ENCODE measurements around the gene CABP4. TPM values are rescaled to one million over a fixed set of nuclear protein-coding genes. Genes with fewer than 3 reads are reported as not detected.

The CABP4 gene
- total and polyA plus RNA-seq, 5 experiments from 2014 or later = 0.58 to 3.7 (median 0.96) TPM

DNA sequence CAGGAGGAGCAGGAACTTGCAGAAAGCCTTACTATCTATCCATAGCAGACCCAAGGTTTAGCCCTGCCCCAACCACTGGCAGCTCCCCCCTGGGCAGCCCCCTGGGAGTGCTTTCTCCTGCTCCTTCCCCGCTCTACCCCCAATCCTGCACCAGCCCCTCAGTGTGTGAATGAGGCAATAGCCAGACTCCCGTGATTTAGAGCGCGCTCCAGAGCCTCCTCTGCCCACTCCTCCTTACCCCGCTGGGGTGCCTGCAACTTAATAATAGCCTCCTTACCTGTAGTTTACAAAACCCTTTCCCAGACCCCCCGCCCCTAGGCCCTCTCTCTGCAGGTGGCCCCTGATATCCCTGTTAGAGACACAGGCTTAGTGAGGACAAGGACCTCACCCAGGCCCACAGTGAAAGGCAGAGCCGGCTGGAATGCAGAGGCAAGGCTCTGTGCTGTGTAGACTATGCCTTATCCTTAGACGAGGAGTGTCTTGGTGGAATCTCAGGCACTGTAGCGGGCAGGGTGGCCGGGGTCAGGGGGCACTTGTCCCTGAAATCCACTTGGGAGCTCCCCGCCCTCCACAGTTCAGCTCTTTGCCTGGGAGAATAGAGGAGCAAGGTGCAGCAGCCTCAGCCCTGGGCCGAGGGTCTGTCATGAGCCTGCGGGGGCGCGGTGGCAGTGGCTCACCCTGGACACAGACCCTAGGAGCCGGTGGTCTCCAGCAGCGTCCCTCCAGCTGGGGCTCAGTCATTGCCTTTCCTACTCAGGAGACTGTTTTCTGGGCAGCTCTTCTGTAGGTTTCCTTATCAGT, 44.0 kb upstream of the CABP4 start:
- Mint-ChIP-seq H3K4me3 (peak overlapping the region; percentile 25 to 98 (median 76)), H3K9me3 (no peaks in the 10 kb centered on the region), H3K27me3 (no peaks in the 10 kb centered on the region), H3K36me3 (peaks cover 4 to 20% (median 10%) of the 10 kb centered on the region in 3 donors), H3K4me1 (peaks cover 45 to 92% (median 86%) of the 10 kb centered on the region in 4 donors), H3K27ac (peak overlapping the region; percentile 79 to 98 (median 90))
- POLR2A ChIA-PET = interaction anchor here (0.9 to 31.8 kb wide), 17 partner anchors 9 to 140 kb away, joined by 3 to 2390 read pairs (median 9); partner anchors contain the start of genes AIP, CORO1B, PITPNM1 and POLD4
- DNase-seq (no peak), ATAC-seq (no peak)

DNA sequence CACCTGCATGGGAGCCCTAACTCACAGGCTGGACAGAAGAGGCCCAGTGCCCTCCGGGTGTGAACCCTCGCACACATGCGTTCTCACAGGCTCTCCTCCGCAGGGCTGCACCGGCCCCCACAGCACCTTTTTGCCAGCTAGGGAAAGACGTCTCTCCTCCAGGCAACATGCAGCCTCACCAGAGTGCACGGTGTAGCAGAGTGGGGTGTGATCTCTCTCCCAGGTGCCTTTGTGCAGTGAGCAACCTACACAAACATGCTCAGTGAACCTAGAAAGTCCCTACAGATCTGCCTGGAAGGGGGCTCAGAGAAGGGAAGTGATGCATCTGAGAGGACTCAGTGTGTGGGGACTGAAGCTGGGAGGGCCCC, 43.4 kb upstream of the CABP4 start:
- H3K36me3 Mint-ChIP-seq = peaks cover 4 to 14% (median 10%) of the 10 kb centered on the region in 3 donors
- POLR2A ChIA-PET = interaction anchor here (0.9 to 31.8 kb wide), 20 partner anchors 9 to 141 kb away, joined by 3 to 2390 read pairs (median 6); partner anchors contain the start of genes AIP, CDK2AP2, CORO1B and PITPNM1
- peak overlapping the region in 9 of 10 donors; percentile 25 to 98 (median 85) for H3K4me3 Mint-ChIP-seq
- H3K27ac Mint-ChIP-seq = peak overlapping the region in 9 of 10 donors; percentile 61 to 98 (median 89)
- H3K9me3 Mint-ChIP-seq = no peaks in the 10 kb centered on the region
- no peak for DNase-seq
- no peak for ATAC-seq
- H3K4me1 Mint-ChIP-seq = peaks cover 48 to 92% (median 86%) of the 10 kb centered on the region in 4 donors
- no peaks in the 10 kb centered on the region for H3K27me3 Mint-ChIP-seq

DNA sequence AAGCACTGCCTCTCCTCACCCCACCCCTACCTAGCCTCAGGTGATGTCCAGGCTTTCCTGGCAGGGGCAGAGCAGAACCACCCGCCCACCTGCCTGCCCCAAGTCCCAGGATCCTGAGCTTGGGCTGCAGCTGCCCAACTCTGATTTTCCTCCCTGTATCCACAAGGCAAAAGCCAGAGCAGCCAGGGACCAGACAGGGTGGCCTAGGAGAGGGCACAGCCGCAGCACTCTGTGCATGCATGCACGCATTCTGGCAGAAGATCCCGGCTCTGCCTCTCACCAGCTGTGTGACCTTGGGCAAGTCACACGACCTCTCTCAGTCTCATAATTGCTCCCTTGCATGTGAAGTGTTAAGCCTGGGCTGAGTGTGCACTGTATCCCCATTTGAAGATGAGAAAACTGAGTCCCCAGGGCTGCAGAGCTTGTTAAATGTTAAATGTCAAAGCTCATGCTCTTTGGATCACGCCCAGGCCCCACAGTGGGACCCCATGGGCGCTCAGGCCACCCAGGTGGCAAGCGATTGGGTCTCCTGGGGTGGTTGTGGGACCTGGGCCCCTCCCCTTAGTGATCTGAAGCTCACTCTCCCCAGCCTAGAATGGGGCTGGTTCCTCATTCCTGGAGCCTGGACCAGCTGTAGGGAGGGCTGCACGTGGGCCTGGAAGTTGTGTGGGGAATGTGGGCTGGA, 42.5 kb upstream of the CABP4 start:
- H3K27ac Mint-ChIP-seq = peak overlapping the region in 9 of 10 donors; percentile 75 to 98 (median 89)
- peaks cover 0 to 6% (median 2%) of the 10 kb centered on the region in 3 donors for H3K36me3 Mint-ChIP-seq
- H3K9me3 Mint-ChIP-seq = no peaks in the 10 kb centered on the region
- ATAC-seq (no peak), DNase-seq (no peak)
- H3K4me1 Mint-ChIP-seq = peaks cover 43 to 91% (median 85%) of the 10 kb centered on the region in 4 donors
- peak overlapping the region in 7 of 10 donors; percentile 48 to 98 (median 89) for H3K4me3 Mint-ChIP-seq
- no peaks in the 10 kb centered on the region for H3K27me3 Mint-ChIP-seq
- POLR2A ChIA-PET = interaction anchor here (0.6 to 31.8 kb wide), 20 partner anchors 8 to 141 kb away, joined by 3 to 2390 read pairs (median 8); partner anchors contain the start of genes AIP, CDK2AP2, CORO1B and POLD4

DNA sequence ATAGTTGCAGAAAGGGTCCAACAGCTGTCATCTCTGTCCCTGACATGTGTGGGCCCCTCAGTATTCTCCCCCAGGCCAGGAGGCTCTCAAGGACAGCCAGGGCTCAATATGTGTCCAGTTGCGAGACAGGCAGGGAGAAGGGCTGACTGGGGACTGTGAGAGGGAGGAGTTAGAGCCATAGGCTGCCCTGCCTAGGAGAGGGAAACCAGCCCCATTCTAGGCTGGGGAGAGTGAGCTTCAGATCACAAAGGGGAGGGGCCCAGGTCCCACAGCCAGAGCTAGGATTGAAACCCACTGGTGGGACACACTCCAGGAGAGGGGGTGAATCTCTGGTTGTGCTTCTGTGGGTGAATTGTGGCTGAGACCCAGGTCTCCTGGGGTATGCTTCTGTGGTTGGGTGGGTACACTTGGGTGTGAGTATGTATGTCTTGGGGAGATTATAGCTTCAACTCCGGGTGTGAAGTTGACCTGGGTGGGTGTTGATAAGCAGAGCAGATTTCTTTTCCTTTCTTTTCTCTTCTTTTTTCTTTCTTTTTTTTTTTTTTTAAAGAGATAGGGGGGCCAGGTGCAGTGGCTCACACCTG, 41.8 kb upstream of the CABP4 start:
- DNase-seq = peak in 1 of 10 donors; percentile 29
- H3K9me3 Mint-ChIP-seq = no peaks in the 10 kb centered on the region
- POLR2A ChIA-PET = interaction anchor here (0.6 to 31.8 kb wide), 21 partner anchors 7 to 141 kb away, joined by 3 to 2390 read pairs (median 7); partner anchors contain the start of genes AIP, CDK2AP2, CORO1B and PITPNM1
- ATAC-seq = no peak
- peaks cover 41 to 91% (median 85%) of the 10 kb centered on the region in 4 donors for H3K4me1 Mint-ChIP-seq
- H3K27me3 Mint-ChIP-seq = no peaks in the 10 kb centered on the region
- peak overlapping the region; percentile 76 to 95 (median 88) for H3K27ac Mint-ChIP-seq
- H3K36me3 Mint-ChIP-seq = peaks cover 0 to 6% (median 0%) of the 10 kb centered on the region in 3 donors
- H3K4me3 Mint-ChIP-seq = peak overlapping the region; percentile 32 to 96 (median 62)

DNA sequence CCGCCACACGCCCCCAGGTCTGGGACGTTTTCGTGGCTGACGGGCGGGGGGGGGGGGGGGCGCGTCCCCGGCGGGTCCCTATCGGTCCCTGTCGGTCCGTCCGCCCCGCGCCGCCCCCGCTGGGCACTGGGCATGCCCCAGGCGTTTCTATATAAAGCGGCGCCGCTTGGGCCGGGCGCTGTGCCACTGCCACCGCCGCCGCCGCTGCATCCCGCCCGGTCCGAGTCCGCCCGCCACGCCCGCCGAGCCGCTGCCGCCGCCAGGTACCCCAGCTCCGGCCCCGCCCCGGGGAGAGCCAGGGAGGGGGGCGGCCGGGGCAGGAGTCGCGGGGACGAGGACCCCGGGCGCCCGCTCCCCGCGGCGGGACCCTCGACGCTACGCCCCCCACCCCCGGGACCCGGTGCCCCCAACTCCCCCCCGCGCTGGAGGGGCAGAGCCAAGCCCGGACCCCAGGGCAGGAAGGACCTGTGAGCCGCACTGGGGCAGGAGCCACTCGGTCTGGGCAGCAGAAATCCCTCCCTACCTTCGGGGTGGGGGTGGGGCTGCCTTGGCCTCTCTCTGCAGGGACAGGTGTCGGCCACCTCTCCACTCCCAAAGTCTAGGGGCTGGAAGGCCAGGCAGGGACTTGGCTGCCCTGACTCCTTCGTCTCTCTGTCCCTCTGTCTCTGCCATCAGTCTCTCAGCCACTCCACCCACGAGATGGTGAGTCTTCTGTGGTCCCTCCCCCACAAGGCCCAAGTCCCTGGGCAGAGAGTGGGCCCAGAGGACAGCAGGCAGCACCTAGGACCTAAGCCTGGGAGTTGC, 39.5 kb upstream of the CABP4 start, which contains the start of gene CARNS1:
CARNS1 (plus strand) TSS at position 178 of the 804 bp plus-strand sequence; CDS start at position 700, 522 bp downstream.
- Mint-ChIP-seq H3K9me3 (no peaks in the 10 kb centered on the region), H3K4me1 (peaks cover 34 to 87% (median 78%) of the 10 kb centered on the region in 4 donors), H3K27ac (peak within 1 kb of the TSS; percentile 83 to 100 (median 98)), H3K36me3 (no peaks in the 10 kb centered on the region), H3K27me3 (no peaks in the 10 kb centered on the region), H3K4me3 (peak within 1 kb of the TSS; percentile 84 to 96 (median 93))
- POLR2A ChIA-PET = interaction anchor here (1.5 to 31.8 kb wide), 8 partner anchors 16 to 69 kb away, joined by 3 to 2390 read pairs (median 74); partner anchors contain the start of genes AIP, CORO1B, POLD4 and PPP1CA
- DNase-seq (no peak), ATAC-seq (no peak)

GRCh38 chr11:67416416-67417335, 38.5 kb upstream of the CABP4 start:
- H3K27ac Mint-ChIP-seq = peak overlapping the region; percentile 83 to 100 (median 98)
- no peaks in the 10 kb centered on the region for H3K27me3 Mint-ChIP-seq

GRCh38 chr11:67417425-67417824, 37.7 kb upstream of the CABP4 start:
- Mint-ChIP-seq H3K27ac (peak overlapping the region; percentile 86 to 100 (median 95)), H3K27me3 (no peaks in the 10 kb centered on the region), H3K36me3 (peaks cover 0 to 2% (median 0%) of the 10 kb centered on the region in 3 donors), H3K4me1 (peaks cover 26 to 78% (median 67%) of the 10 kb centered on the region in 4 donors), H3K4me3 (peak overlapping the region; percentile 76 to 95 (median 89)), H3K9me3 (no peaks in the 10 kb centered on the region)
- no peak for ATAC-seq
- no peak for DNase-seq
- POLR2A ChIA-PET = interaction anchor here (0.8 to 31.8 kb wide), 18 partner anchors 15 to 801 kb away, joined by 3 to 2390 read pairs (median 6); partner anchors contain the start of genes AIP, CLCF1, CORO1B and PITPNM1

More at GRCh38 chr11:67416416-67417335, 38.5 kb upstream of the CABP4 start:
- Mint-ChIP-seq H3K4me1 (peaks cover 30 to 83% (median 74%) of the 10 kb centered on the region in 4 donors), H3K9me3 (no peaks in the 10 kb centered on the region), H3K4me3 (peak overlapping the region; percentile 76 to 96 (median 92)), H3K36me3 (peaks cover 0 to 2% (median 0%) of the 10 kb centered on the region in 3 donors)
- POLR2A ChIA-PET = interaction anchor here (0.9 to 31.8 kb wide), 14 partner anchors 16 to 91 kb away, joined by 3 to 2390 read pairs (median 24); partner anchors contain the start of genes AIP, CORO1B, PITPNM1 and POLD4
- ATAC-seq (peak; percentile 61 to 68), DNase-seq (peak; percentile 80 to 96 (median 89))

DNA sequence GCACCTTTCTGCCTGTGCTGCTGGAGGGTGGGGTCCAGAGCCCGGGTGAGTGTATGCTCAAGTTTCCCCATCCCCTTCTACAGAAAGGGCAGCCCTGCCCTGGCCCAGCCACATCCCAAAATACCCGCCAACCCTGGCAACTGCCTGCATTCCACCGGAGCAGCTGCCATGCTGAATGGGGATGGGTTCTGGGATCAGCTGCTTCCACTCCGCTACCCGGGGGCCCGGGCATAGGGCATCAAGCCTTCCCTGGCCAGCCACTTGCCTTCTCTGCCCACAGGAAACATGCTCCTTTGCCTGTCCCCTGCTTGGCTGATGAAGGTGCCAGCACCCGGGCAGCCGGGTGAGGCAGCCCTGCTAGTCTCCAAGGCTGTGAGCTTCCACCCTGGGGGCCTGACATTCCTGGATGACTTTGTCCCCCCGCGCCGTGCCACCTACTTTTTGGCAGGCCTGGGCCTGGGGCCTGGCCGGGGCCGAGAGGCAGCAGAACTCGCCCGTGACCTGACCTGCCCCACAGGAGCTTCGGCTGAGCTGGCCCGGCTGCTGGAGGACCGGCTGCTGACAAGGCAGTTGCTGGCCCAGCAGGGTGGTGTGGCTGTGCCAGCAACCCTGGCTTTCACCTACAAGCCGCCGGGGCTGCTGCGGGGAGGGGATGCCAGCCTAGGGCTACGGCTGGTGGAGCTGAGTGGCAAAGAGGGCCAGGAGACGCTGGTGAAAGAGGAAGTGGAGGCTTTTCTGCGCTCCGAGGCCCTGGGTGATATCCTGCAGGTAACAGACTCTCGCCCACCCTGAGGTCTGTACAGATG, 36.5 kb upstream of the CABP4 start:
- ATAC-seq (peak; percentile 12 to 19), DNase-seq (peak in 7 of 10 donors; percentile 49 to 83 (median 65))
- H3K27ac Mint-ChIP-seq = peak overlapping the region; percentile 86 to 100 (median 94)
- H3K9me3 Mint-ChIP-seq = no peaks in the 10 kb centered on the region
- H3K27me3 Mint-ChIP-seq = no peaks in the 10 kb centered on the region
- H3K4me3 Mint-ChIP-seq = peak overlapping the region; percentile 76 to 94 (median 86)
- H3K4me1 Mint-ChIP-seq = peaks cover 21 to 72% (median 64%) of the 10 kb centered on the region in 4 donors
- peaks cover 0 to 2% (median 0%) of the 10 kb centered on the region in 3 donors for H3K36me3 Mint-ChIP-seq
- POLR2A ChIA-PET = interaction anchor here (0.9 to 31.8 kb wide), 24 partner anchors 7 to 802 kb away, joined by 3 to 2390 read pairs (median 6); partner anchors contain the start of genes AIP, ANKRD13D, CLCF1 and CORO1B

DNA sequence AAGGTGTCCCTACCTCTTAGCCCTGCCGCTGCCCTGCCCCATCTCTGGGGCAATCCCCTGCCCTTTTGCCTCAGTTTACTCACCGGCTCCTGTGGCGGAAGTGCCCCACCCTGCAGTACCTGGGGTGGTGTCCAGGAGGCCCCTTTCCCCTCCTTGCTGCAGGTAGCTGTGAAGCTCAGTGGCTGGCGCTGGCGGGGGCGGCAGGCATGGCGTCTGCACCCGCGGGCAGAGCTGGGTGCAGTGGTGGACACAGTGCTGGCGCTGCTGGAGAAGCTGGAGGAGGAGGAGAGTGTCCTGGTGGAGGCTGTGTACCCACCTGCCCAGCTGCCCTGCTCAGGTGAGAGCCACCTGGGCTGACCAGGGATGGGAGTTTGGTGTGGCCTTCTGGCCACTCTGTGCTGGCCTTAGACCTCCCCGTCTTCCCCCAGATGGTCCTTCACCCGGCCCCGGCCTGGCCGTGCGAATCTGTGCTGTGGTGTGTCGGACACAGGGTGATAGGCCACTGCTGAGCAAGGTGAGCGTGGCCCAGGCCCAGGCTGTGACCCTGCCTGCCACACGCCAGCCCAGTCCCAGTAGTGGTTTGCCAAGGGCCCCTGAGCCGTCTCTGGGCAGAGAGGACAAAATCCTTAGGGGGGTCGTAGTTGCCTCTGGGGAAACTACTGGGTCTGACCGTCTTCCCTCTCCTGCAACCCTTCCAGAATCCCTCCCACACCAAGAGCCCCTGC, 35.7 kb upstream of the CABP4 start:
- H3K27me3 Mint-ChIP-seq = no peaks in the 10 kb centered on the region
- no peak for ATAC-seq
- H3K9me3 Mint-ChIP-seq = no peaks in the 10 kb centered on the region
- H3K36me3 Mint-ChIP-seq = peaks cover 0 to 3% (median 0%) of the 10 kb centered on the region in 3 donors
- H3K4me1 Mint-ChIP-seq = peaks cover 21 to 68% (median 61%) of the 10 kb centered on the region in 4 donors
- peak overlapping the region; percentile 76 to 94 (median 86) for H3K4me3 Mint-ChIP-seq
- no peak for DNase-seq
- POLR2A ChIA-PET = interaction anchor here (0.7 to 31.8 kb wide), 20 partner anchors 7 to 149 kb away, joined by 3 to 2390 read pairs (median 8); partner anchors contain the start of genes AIP, ANKRD13D, CLCF1 and CORO1B
- H3K27ac Mint-ChIP-seq = peak overlapping the region; percentile 86 to 100 (median 94)

All from naive thymus-derived CD8-positive, alpha-beta T cell (primary cell).